HG03469 (cell line): ENCODE results near the gene PGLYRP3.

ENCODE experiments used
- ATAC-seq: cut with Tn5 transposase; IDR thresholded peaks from one replicate; pipeline ENCODE4 v1.9.1; 2021; ENCODE audit warnings: mild to moderate bottlenecking, moderate library complexity, moderate number of reproducible peaks; ENCODE audit not compliant: unreplicated experiment

The PGLYRP3 gene, protein sequence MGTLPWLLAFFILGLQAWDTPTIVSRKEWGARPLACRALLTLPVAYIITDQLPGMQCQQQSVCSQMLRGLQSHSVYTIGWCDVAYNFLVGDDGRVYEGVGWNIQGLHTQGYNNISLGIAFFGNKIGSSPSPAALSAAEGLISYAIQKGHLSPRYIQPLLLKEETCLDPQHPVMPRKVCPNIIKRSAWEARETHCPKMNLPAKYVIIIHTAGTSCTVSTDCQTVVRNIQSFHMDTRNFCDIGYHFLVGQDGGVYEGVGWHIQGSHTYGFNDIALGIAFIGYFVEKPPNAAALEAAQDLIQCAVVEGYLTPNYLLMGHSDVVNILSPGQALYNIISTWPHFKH

DNA sequence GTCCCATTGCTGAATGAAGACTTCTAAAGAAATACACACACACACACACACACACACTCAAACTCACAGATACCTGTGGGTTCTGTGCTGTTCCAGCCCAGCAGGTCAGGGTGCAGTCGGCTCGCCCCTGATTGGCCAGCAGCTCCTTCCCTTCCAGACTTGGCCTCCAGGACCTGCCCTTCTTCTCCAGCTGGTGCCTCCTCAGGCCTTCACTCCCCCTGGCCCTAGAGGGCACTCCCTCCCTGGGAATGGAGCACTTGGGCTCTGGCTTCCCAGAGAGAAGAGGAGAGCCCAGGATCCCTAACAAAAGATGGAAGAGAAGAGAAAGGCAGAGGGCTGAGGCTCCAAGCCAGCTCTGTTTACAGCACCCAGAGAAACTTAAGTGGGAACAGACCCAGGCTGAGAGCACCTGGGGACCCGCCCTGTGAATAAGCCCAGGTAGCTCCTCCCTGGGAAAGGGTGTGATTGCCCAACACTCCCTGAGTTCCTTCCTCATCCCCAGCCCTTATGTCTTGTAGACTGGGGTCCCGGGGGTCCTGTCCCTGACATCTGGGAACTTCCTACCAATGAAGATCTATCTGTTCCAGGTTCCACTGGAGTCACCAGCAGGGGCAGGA is at the start of gene PGLYRP3:
Gene PGLYRP3, minus strand, starts transcription at position 383 of the 617 bp plus-strand sequence. CDS start 2,287 bp downstream, outside the sequence.
- ATAC-seq = no peak

DNA sequence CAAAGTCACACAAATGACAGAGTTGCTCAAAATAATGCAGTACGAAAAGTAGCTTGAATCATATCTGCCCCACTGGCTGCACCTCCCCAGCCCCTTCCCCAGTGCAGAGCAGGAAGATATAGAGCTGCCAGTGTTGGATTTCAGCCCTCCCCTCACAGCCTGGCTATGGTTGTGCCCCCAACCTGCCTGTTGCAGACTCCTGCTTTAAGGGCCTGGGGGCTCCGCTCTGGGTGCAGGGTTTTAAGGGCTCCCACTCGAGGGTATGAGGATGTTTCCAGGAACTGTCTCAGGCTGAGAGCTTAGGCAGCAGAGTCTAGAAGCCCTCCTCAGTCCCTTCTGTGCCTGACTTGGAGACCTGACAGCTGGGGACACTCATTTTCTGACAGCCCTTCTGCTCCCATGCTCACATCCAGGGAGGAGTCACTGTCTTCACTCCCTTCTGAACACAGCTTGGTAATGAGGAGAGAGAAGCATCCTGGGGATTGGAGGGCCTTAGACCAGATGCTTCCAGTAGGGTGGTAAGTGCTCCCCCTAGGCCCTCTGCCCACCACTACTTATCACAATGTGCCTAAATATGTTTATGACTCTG is 49.5 kb upstream of the PGLYRP3 start:
- ATAC-seq = no peak

DNA sequence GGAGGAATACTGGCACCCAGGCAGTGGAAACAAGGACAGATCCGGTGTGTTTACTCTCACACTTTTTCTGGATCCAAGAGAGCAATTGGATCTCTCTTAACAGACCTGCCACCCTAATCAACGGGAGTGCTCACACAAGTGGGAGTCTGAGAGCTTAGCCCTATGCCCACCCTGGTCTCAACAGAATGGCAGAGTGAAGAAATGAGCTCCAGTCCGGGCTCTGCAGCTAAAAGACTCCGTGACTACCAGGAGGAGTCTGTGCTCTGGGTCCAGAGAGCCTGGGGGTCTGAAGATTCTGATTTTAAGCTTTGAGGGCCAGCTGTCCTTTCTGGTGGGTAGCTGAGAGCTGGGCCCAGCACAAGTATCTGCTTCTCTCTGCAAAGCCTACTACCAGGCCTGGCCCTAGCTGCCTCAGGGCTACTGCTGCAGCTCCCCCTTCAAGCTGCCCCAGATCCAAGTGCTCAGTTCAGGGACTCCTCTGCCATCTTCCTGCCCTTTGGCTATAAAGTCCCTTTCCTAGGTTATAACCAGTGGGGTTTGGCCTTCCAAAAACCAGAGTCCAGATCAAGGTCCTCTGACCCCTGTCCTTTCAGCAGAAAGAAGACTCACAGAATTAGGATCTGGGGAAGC is 48.8 kb upstream of the PGLYRP3 start:
- ATAC-seq = no peak

DNA sequence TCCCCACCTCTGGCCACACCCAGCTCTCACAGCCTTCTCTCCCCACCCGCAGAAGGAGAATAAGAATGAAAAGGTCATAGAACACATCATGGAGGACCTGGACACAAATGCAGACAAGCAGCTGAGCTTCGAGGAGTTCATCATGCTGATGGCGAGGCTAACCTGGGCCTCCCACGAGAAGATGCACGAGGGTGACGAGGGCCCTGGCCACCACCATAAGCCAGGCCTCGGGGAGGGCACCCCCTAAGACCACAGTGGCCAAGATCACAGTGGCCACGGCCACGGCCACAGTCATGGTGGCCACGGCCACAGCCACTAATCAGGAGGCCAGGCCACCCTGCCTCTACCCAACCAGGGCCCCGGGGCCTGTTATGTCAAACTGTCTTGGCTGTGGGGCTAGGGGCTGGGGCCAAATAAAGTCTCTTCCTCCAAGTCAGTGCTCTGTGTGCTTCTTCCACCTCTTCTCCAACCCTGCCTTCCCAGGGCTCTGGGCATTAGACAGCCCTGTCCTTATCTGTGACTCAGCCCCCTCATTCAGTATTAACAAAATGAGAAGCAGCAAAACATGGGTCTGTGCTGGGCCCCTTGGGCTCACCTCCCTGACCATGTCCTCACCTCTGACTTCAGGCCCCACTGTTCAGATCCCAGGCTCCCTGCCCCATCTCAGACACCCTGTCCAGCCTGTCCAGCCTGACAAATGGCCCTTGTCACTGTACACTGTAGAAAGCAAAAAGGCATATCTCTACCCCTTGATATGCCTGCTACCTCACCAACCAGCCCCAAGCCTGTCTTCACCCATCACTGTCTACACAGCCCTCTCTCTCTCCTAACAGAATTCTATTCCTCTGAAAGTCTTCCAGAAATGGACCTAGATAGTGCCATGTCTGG is 48.1 kb upstream of the PGLYRP3 start:
- ATAC-seq = no peak

DNA sequence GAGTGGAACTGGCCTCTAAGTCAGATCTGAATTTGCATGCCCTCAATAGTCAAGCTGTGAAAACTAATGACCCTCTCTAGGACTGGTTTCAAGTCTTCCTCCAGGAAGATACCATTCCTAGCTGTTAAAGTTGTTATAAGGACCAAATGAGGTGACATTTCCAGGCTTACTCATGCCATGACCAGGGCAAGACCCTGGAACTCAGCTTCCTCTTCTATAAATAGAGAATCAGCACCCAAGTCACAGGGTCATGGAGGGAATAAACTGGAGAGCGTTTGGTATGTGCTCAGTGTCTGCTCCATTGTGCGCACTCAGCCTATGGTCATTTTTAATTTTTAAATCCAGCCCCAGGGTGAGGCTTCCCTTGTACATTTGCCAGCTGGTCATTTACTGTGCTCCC is 47.4 kb upstream of the PGLYRP3 start:
- ATAC-seq = no peak

DNA sequence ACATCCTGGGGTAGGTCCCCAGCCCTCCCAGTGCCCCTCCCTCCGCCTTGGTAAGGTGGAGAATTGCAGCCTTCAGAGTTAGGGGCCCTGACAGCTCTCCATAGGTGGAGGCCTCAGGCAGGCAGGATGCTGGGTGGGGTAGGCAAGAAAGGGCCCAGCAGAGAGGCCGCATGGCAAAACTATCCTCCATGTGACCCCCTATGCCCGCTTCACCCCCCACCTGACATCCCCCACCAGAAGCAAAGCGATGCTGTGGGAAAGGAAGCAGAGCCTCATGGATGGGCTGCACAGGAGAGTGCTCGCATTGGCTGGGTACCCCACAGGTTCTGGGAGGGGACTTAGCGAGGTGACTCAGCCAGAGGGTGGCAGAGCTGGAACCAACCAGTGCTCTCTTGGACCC is 46.5 kb upstream of the PGLYRP3 start:
- no peak for ATAC-seq

DNA sequence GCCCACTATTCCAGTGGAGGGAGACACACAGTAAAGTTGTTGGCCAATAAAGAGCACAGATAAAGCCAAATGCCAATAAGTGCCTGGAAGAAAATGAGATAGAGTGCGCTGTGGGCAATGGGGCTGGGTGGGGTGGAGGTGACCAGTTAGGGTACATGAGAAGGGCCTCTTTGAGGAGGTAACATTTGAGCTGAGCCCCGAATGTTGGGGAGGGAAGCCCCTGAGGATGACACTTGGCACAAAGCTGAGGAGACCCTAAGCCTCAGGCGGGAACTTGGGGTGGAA is 45.9 kb upstream of the PGLYRP3 start:
- ATAC-seq = no peak

DNA sequence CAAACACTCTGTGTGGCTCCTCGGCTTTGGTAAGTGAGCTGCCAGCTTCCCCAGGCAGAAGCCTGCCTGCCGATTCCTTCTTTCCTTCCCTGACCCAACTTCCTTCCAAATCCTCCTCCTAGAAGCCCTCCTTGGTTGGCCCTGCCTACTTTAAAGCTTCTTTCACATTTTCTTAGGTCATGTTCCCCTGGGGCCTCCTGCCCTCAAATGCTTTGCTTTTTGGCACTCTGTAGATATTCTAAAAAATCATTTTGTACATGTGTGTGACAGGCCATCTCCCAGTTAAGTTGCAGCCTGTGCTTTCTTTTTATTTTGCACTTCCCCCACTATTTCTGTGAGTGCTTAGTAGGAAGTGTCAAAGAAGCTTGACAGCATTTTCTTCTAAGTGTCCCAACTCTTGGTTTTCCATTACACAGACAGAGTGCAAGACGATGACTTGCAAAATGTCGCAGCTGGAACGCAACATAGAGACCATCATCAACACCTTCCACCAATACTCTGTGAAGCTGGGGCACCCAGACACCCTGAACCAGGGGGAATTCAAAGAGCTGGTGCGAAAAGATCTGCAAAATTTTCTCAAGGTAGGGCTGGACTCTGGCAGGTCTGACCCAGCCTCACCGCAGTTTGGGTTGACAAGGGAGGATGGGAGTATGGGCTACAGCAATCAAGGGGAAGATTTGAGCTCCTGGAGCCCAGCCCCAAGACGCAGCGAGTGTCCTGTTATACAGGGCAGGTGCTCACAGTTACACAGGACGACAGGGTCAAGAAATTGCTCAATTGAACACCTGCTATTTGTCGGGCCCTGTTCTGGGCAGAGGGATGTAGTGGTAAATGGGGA is 45.3 kb upstream of the PGLYRP3 start, which contains the start of gene S100A9:
Gene S100A9, plus strand, starts transcription at position 2 of the 838 bp plus-strand sequence. Its CDS starts 430 bp downstream, at position 432.
- ATAC-seq = no peak

DNA sequence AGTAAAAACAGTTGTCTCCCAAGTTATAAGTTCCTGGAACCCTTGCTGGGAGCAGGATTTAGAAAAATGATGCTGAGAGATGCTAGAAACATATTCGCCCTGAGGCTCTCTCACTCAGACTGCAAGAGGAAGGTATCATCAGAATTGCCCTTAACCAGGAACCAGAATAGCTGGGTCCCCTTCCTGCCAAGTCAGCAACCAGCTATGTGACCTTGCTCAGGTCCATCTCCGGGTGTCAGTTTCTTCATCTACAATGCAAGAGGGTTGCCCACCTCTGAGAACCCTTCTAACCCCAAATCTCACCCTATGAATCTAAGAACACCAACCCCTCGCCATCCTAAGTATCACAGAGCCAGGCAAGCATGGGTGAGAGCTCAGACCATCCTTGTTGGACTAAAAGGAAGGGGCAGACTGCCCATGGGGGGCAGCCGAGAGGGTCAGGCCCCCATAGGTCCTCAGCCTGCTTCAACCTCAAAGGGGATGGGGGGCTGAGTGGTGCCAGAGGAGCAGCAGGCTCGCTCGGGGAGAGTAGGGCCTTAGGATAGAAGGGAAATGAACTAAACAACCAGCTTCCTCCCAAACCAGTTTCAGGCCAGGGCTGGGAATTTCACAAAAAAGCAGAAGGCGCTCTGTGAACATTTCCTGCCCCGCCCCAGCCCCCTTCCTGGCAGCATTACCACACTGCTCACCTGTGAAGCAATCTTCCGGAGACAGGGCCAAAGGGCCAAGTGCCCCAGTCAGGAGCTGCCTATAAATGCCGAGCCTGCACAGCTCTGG is 44.5 kb upstream of the PGLYRP3 start:
- ATAC-seq = no peak

DNA sequence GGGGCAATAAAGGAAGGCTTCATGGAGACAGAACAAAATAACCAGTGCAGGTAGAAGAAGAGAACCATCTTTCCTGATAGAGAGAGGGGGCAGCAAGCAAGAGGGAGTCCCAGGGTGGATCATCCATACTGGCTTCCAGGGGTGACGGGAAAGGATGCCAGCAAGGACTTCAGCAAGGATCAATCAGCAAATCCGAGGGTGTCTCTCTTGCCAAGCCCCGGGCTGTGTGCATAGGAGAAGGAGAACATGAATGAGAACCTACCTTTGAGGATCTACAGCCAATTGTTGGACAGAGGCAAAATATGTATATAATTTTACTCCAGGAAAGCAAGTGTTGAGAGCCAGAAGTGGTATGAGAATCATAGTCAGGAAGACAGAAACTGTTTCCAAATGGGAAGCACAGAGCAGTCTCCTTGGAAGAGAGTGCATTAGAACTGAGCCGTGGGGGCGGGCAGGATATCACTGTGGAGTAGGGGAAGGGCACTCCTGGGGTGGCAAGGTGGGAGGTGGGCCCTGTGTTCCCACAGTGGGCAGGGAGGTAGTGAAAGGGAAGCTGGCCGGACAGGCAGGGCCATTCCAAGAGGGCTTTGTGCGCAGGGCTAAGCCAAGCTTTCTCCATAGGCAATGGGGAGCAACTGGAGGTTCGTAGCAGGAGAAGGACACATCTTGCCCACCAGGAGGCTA is 43.8 kb upstream of the PGLYRP3 start:
- ATAC-seq = no peak

DNA sequence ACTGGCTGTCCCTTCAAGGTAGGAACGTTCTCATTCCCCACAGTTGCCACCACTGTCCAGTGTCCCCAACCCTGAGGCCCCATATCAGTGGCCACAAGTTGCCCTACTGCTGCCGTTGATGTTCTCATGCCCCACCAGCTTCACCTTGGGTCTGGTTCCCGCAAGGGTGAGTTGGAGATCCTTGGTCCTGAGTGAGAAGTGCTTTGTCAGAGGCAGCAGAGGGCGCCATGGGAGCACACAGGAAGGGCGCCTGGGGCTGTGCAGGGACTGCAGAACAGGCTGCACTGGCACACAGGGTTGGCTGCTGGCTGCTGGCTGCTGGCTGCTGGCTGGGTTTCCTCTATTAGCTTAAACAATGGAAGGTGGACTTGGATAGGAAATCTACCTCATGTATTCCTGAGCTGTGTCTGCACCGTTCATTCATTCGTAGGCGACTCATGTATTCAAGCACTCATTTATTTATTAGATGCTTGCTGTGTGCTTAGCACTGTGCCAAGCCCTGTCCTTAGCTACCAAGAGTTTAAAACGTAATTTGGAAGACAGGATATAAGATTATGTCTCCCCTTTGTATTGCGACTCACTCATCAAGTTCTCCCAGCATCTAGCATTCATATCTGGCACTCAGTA is 42.8 kb upstream of the PGLYRP3 start:
- no peak for ATAC-seq

DNA sequence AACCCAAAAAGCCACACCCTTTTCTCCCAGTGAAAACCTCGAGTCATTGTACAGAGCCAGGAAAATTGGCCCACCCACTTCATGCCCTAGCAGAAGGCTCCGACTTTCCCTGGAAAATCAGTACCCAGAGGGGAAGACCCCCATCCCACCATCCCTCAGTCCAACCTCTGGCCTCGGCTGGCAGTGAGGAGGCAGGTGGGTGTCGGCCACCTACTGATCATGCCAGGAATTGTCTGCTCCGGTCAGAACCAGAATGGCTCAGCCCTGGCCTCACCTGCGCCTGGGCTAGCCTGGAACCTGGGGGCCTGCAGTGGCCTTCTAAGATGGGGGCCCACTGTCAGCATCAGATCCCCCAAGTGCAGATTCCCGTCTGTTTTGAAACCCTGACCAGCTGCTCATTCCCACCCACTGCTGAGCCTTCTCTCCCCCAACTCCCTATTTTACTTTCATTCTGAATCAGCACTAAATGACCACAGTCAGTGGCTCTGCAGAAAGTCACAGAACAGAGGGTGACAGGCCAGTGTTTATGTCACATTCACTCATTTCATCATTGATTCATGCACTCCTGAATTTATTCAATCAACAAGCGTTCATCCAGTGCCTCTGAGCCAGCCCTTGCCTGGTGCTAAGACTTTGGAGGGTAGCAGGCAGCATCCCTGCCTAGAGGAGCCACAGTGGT is 41.9 kb upstream of the PGLYRP3 start:
- ATAC-seq = no peak

DNA sequence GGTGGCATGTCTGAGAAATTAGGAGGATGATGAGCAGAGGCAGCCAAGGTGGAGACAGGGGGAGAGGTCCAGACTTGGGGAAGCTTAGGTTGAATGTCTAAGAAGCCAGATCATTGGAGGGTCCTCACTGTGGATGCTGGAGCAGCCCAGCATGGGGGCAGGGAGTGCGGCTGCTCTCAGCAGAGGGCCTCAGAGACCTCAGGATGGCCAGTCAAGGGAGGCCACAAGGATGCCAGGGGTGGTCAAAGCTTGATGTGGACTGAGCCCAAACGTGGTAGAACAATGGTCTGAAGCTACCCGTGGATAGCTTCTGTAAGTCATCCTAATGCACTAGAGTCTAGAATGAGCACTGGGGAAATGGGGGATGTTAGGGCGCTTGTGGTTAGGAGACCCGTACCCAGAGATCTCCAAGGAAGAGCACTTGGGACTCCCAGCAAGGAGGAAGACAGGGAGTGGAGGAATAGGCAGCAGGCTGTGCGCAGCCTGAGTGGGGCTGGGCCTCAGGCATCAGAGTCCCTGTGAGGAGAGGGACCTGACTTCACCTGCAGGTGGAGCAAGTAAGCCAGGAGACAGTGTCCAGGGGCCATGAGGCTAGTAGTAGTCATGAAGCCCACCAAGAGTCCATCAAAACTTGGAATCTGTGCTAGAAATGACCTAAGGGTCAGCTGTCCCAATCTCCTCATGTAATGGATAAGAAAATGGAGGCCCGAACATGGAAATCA is 40.6 kb upstream of the PGLYRP3 start:
- ATAC-seq = no peak

DNA sequence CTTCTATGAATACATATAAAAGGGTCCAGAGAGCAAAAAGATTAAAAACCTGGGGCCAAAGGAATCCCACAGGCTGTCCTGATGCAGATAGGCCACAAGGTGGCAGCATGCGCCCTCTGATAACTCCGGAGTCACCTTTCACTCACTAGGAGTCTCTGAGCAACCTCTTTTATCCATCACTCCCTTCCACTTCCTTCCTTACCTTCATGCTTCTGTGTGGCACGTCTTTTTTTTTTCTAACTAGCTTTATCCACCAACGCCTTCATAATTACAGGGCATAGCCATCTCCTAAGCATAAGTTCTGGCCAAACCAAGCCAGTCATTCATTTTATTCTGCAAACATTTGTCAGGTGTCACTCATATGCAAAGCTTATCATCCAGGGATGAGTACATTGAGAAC is 39.8 kb upstream of the PGLYRP3 start:
- no peak for ATAC-seq

DNA sequence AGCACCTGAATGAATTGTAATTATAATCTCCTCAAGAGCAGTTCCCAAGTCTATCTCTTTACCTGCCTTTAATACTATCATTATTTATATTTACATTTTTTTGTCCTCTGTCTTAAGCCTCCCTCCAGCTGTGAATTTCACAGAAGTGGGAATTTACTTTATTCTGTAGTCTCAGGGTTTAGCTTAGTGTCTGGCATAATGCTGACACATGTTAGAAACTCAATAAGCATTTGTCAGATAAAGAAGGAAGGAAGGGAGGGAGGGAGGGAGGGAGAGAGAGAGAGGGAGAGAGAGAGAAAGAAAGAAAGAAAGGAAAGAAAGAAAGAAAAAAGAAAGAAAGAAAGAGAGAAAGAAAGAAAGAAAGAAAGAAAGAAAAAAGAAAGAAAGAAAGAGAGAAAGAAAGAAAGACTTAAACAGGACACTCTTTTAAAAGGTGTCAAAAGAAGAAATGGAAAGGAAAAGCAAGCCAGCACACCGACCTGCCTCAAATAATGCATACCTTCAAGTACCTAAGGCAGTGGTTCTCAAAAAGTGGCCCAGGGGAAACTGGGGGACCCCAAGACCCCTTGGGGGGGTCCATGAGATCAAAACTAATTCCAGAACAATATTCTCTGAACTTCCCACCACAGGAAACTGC is 37.7 kb upstream of the PGLYRP3 start:
- ATAC-seq = no peak
